HCT116 (cell line): Measurements from ENCODE around the gene F11. TPM values are rescaled to one million over a fixed set of nuclear protein-coding genes. Genes with fewer than 3 reads are reported as not detected.
"Not testable (repeated sequence)": the region's sequence is repeated elsewhere in the genome, so short reads cannot be mapped to it uniquely, and the experiment has no call there.

Source experiments
- ATAC-seq: fragments of 200-7000 bp; cut with Tn5 transposase; 2 replicates; pipeline ENCODE4 v1.9.1; 2020; ENCODE audit warnings: mild to moderate bottlenecking, moderate library complexity
- BruUV-seq: library from RNA; stranded (reverse); fragments of 400-500 nt; replicated peaks from 2 replicates; lab custom pipeline; 2021; lab: Mats Ljungman, UMichigan
- CTCF ChIA-PET: fragments of 300-600 bp; sonication (Branson Sonifier 250); formaldehyde crosslinking; loops from one replicate; lab custom pipeline; 2021; ENCODE audit warnings: antibody characterized with exemption; lab: Charles Lee
- POLR2A ChIA-PET: fragments of 300-600, 350-600 bp; sonication (Branson Sonifier 250); formaldehyde crosslinking; loops from one replicate; lab custom pipeline; 2021; ENCODE audit warnings: antibody characterized with exemption; lab: Charles Lee
- RAD21 ChIA-PET, 2 experiments: fragments of 300-600 bp; sonication (Branson Sonifier 250); formaldehyde crosslinking; loops; one replicate each; lab custom pipeline; 2023; ENCODE audit warnings: low total read pairs in 2 of 2; ENCODE audit not compliant: uncharacterized antibody in 2 of 2, unreplicated experiment in 2 of 2, low non-redundant PET in 1 of 2; lab: Charles Lee
- DNase-seq: peaks from one replicate; pipeline ENCODE4 v3.0.0-alpha.2; 2010; ENCODE audit warnings: low read depth, low spot score
- H2AFZ ChIP-seq: fragments of 200-600 bp; shearing (Covaris generic), sonication (generic); 2 replicates; pipeline ENCODE4 v1.6.1; 2017; ENCODE audit warnings: low read depth, mixed run types, mixed read lengths, antibody characterized with exemption, low read length; ENCODE audit not compliant: poor library complexity, severe bottlenecking
- H3K27ac ChIP-seq: 2 replicates; pipeline ENCODE4 v1.5.1; 2012; ENCODE audit warnings: low read depth, low read length
- H3K27me3 ChIP-seq: fragments of 200-600 bp; sonication (generic); 2 replicates; pipeline ENCODE4 v1.6.1; 2016; ENCODE audit warnings: mixed run types, low read length, mixed read lengths; ENCODE audit not compliant: insufficient read depth
- H3K36me3 ChIP-seq, 2 experiments: fragments of 200-500 bp in 1 of 2; fragments of 200-600 bp in 1 of 2; sonication (Bioruptor generic) in 1 of 2; sonication (generic) in 1 of 2; 2 replicates each; pipeline versions ENCODE4 v1.5.1 to v1.6.1; 2014 to 2016; ENCODE audit warnings: low read length in 2 of 2, inconsistent platforms in 1 of 2, mixed read lengths in 1 of 2, mixed run types in 1 of 2; ENCODE audit not compliant: insufficient read depth in 2 of 2, control insufficient read depth in 1 of 2
- H3K4me1 ChIP-seq, 2 experiments: fragments of 200-600 bp in 1 of 2; sonication (generic) in 1 of 2; 2 replicates each; pipeline versions ENCODE4 v1.5.1 to v1.6.1; 2012 to 2017; ENCODE audit warnings: low read length in 2 of 2, inconsistent platforms in 1 of 2, mild to moderate bottlenecking in 1 of 2, mixed read lengths in 1 of 2, mixed run types in 1 of 2, moderate library complexity in 1 of 2; ENCODE audit not compliant: insufficient read depth in 2 of 2, control insufficient read depth in 1 of 2
- H3K4me2 ChIP-seq: fragments of 200-600 bp; sonication (generic); 2 replicates; pipeline ENCODE4 v1.6.1; 2017; ENCODE audit warnings: mixed run types, low read length, mixed read lengths
- H3K4me3 ChIP-seq, 2 experiments: fragments of 200-600 bp in 1 of 2; sonication (generic) in 1 of 2; replicated peaks in 1 of 2; 2 replicates each; pipeline ENCODE4 v1.5.1; 2011 to 2016; ENCODE audit warnings: low read length in 2 of 2, control low read depth in 1 of 2, low read depth in 1 of 2, mild to moderate bottlenecking in 1 of 2, mixed read lengths in 1 of 2, mixed run types in 1 of 2
- H3K79me2 ChIP-seq: fragments of 200-600 bp; sonication (generic); 2 replicates; pipeline ENCODE4 v1.6.1; 2017; ENCODE audit warnings: mild to moderate bottlenecking, mixed run types, low read length, moderate library complexity, mixed read lengths; ENCODE audit not compliant: insufficient read depth
- H3K9ac ChIP-seq: fragments of 200-600 bp; sonication (generic); 2 replicates; pipeline ENCODE4 v1.6.1; 2016; ENCODE audit warnings: low read length, mixed read lengths
- H3K9me2 ChIP-seq: fragments of 200-600 bp; sonication (generic), shearing (Covaris generic); 2 replicates; pipeline ENCODE4 v1.6.1; 2017; ENCODE audit warnings: mixed run types, mild to moderate bottlenecking, moderate library complexity; ENCODE audit not compliant: insufficient read depth
- H3K9me3 ChIP-seq, 2 experiments: fragments of 200-500 bp in 1 of 2; fragments of 200-600 bp in 1 of 2; sonication (Bioruptor generic) in 1 of 2; sonication (generic) in 1 of 2; 2 replicates each; pipeline ENCODE4 v1.6.1; 2014 to 2017; ENCODE audit warnings: low read length in 2 of 2, mixed read lengths in 2 of 2, inconsistent platforms in 1 of 2, low read depth in 1 of 2, mild to moderate bottlenecking in 1 of 2, mixed run types in 1 of 2, moderate library complexity in 1 of 2; ENCODE audit not compliant: control insufficient read depth in 1 of 2, insufficient read depth in 1 of 2
- H4K20me1 ChIP-seq: fragments of 200-600 bp; sonication (generic), shearing (Covaris generic); 2 replicates; pipeline ENCODE4 v1.6.1; 2017; ENCODE audit warnings: mixed run types, mild to moderate bottlenecking, moderate library complexity; ENCODE audit not compliant: insufficient read depth
- EGR1 ChIP-seq: IDR thresholded peaks from 2 replicates; pipeline ENCODE4 v1.6.1; 2012; ENCODE audit warnings: low read depth
- ELF1 ChIP-seq: IDR thresholded peaks from 2 replicates; pipeline ENCODE4 v1.6.1; 2012; ENCODE audit warnings: low read depth, borderline replicate concordance
- EZH2 ChIP-seq: fragments of 200-600 bp; sonication (generic); IDR thresholded peaks from 2 replicates; pipeline ENCODE4 v1.6.1; 2017; ENCODE audit warnings: antibody characterized with exemption, mixed run types
- ZNF274 ChIP-seq: fragments of 200-500 bp; sonication (Bioruptor generic); IDR thresholded peaks from 2 replicates; pipeline ENCODE4 v1.6.1; 2014; ENCODE audit warnings: mild to moderate bottlenecking, low read depth, low read length, inconsistent platforms
- intact Hi-C: fragments of 100-400 bp; cut with micrococcal nuclease; formaldehyde crosslinking; loops from 2 replicates; pipeline ENCODE4 v1.10.0; 2022
- total RNA-seq: library from RNA; stranded (reverse); gene quantifications from one replicate; pipeline ENCODE4 v1.2.1, GENCODE V29; 2021; ENCODE audit not compliant: unreplicated experiment
- TF ChIP-seq, protein P1 (sequence below), 3 experiments: fragments of 200-600 bp in 1 of 3; sonication (generic) in 1 of 3; IDR thresholded peaks in 2 of 3; conservative IDR thresholded peaks in 1 of 3; 2 replicates each; pipeline ENCODE4 v1.5.1; 2012 to 2017; ENCODE audit warnings: low read depth in 2 of 3, low read length in 2 of 3, antibody characterized with exemption in 1 of 3, borderline replicate concordance in 1 of 3, control low read depth in 1 of 3, mild to moderate bottlenecking in 1 of 3, mixed read lengths in 1 of 3, mixed run types in 1 of 3, moderate library complexity in 1 of 3; ENCODE audit not compliant: insufficient read depth in 1 of 3
- TF ChIP-seq, protein P2 (sequence below): IDR thresholded peaks from 2 replicates; pipeline ENCODE4 v1.6.1; 2012
- TF ChIP-seq, protein P3 (sequence below): IDR thresholded peaks from 2 replicates; pipeline ENCODE4 v1.6.1; 2012; ENCODE audit warnings: low read depth

The F11 gene
- total RNA-seq, 1 experiment from 2014 or later, result not detected

DNA sequence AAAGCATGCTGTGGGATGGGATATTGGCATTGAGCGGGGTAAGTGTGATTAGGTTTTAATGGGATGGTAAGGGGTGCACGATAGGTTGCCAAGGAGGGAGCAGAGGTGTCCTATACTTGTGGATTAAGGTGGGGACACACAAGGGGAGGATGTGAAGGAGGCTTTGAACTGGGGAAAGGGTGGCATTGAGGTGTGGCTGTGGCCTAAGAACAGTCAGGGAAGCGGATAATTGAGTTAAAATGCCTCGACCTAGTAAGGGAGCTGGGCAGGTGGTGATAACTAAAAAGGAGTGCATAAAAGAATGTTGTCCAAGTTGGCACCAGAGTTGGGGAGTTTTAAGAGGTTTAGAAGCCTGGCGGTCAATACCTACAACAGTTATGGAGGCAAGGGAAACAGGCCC lies 21.2 kb upstream of the F11 start (continued):
- TF ChIP-seq, protein P1, sequence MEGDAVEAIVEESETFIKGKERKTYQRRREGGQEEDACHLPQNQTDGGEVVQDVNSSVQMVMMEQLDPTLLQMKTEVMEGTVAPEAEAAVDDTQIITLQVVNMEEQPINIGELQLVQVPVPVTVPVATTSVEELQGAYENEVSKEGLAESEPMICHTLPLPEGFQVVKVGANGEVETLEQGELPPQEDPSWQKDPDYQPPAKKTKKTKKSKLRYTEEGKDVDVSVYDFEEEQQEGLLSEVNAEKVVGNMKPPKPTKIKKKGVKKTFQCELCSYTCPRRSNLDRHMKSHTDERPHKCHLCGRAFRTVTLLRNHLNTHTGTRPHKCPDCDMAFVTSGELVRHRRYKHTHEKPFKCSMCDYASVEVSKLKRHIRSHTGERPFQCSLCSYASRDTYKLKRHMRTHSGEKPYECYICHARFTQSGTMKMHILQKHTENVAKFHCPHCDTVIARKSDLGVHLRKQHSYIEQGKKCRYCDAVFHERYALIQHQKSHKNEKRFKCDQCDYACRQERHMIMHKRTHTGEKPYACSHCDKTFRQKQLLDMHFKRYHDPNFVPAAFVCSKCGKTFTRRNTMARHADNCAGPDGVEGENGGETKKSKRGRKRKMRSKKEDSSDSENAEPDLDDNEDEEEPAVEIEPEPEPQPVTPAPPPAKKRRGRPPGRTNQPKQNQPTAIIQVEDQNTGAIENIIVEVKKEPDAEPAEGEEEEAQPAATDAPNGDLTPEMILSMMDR (IDR thresholded peaks at IDR 0.05 in 2 of 3, conservative IDR thresholded peaks at IDR 0.05 in 1 of 3; ENCODE audit: borderline replicate concordance in 1 of 3, insufficient read depth in 1 of 3, low read depth in 2 of 3, low read length in 2 of 3), result no peak
- TF ChIP-seq ZNF274 (no peak), ELF1 (no peak), EZH2 (no peak), EGR1 (no peak)
- TF ChIP-seq, protein P2, sequence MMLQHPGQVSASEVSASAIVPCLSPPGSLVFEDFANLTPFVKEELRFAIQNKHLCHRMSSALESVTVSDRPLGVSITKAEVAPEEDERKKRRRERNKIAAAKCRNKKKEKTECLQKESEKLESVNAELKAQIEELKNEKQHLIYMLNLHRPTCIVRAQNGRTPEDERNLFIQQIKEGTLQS, result no peak
- TF ChIP-seq, protein P3, sequence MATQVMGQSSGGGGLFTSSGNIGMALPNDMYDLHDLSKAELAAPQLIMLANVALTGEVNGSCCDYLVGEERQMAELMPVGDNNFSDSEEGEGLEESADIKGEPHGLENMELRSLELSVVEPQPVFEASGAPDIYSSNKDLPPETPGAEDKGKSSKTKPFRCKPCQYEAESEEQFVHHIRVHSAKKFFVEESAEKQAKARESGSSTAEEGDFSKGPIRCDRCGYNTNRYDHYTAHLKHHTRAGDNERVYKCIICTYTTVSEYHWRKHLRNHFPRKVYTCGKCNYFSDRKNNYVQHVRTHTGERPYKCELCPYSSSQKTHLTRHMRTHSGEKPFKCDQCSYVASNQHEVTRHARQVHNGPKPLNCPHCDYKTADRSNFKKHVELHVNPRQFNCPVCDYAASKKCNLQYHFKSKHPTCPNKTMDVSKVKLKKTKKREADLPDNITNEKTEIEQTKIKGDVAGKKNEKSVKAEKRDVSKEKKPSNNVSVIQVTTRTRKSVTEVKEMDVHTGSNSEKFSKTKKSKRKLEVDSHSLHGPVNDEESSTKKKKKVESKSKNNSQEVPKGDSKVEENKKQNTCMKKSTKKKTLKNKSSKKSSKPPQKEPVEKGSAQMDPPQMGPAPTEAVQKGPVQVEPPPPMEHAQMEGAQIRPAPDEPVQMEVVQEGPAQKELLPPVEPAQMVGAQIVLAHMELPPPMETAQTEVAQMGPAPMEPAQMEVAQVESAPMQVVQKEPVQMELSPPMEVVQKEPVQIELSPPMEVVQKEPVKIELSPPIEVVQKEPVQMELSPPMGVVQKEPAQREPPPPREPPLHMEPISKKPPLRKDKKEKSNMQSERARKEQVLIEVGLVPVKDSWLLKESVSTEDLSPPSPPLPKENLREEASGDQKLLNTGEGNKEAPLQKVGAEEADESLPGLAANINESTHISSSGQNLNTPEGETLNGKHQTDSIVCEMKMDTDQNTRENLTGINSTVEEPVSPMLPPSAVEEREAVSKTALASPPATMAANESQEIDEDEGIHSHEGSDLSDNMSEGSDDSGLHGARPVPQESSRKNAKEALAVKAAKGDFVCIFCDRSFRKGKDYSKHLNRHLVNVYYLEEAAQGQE, result no peak

DNA sequence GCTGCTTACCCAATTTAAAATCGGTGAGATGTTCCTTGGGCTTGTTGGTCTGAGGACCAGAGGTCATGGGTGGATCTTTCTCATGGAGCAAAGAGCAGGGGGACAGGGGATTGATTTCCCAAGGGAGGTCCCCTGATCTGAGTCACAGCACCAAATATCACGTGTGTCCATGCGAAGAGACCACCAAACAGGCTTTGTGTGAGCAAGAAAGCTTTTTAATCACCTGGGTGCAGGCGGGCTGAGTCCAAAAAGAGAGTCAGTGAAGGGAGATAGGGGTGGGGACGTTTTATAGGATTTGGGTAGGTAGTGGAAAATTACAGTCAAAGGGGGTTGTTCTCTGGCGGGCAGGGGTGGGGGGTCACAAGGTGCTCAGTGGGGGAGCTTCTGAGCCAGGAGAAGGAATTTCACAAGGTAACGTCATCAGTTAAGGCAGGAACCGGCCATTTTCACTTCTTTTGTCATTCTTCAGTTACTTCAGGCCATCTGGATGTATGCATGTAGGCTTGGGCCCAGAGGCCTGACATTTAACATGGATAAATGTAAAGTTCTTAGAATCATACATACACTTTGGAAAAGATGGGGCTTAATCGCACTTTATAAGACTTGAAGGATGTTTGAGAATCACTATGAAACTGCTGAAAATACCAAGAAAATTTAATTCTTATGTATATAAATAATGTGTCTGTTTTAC lies 18.8 kb upstream of the F11 start:
- H3K27ac ChIP-seq, H3K4me1 ChIP-seq, POLR2A ChIA-PET, H2AFZ ChIP-seq, H3K9ac ChIP-seq, BruUV-seq, DNase-seq, H3K4me2 ChIP-seq, H4K20me1 ChIP-seq, H3K79me2 ChIP-seq, CTCF ChIA-PET, H3K36me3 ChIP-seq, H3K4me3 ChIP-seq, intact Hi-C loops, H3K27me3 ChIP-seq, H3K9me2 ChIP-seq, RAD21 ChIA-PET, ATAC-seq, H3K9me3 ChIP-seq: not testable (repeated sequence)
